K562 (cell line): ENCODE measurements around the gene SRF. TPM values are rescaled to one million over a fixed set of nuclear protein-coding genes. Genes with fewer than 3 reads are reported as not detected.

Source experiments
- CEBPZ ChIP-seq: fragments of 150-350 bp; IDR thresholded peaks from 2 replicates; pipeline ENCODE4 v1.6.1; 2014; ENCODE audit warnings: low read depth, mild to moderate bottlenecking, low read length, borderline replicate concordance
- CREB1 ChIP-seq, 2 experiments: sonication (generic) in 1 of 2; formaldehyde crosslinking in 1 of 2; IDR thresholded peaks; 2 replicates each; pipeline versions ENCODE4 v1.6.1 to v1.8.0; 2012 to 2022; ENCODE audit warnings: inconsistent platforms in 1 of 2, mild to moderate bottlenecking in 1 of 2, missing genetic modification reagents in 1 of 2, moderate library complexity in 1 of 2
- CXXC5 ChIP-seq: fragments of 250-450 bp; sonication (Bioruptor Pico); IDR thresholded peaks from 2 replicates; pipeline ENCODE4 v1.8.0; 2022; ENCODE audit warnings: inconsistent platforms, mild to moderate bottlenecking, moderate library complexity
- EGR1 ChIP-seq: fragments of 450-650 bp; conservative IDR thresholded peaks from 2 replicates; pipeline ENCODE4 v1.6.1; 2017; ENCODE audit warnings: mild to moderate bottlenecking
- GATA2 ChIP-seq: sonication (generic); formaldehyde crosslinking; IDR thresholded peaks from 2 replicates; pipeline ENCODE4 v1.4.0; 2020; ENCODE audit warnings: mild to moderate bottlenecking, missing genetic modification reagents
- HDAC1 ChIP-seq, 2 experiments: fragments of 450-650 bp; IDR thresholded peaks; 2 replicates each; pipeline ENCODE4 v1.6.1; 2016 to 2017; ENCODE audit warnings: inconsistent platforms in 1 of 2, mild to moderate bottlenecking in 1 of 2, moderate library complexity in 1 of 2
- MBD2 ChIP-seq: sonication (generic); IDR thresholded peaks from 2 replicates; pipeline ENCODE4 v1.6.1; 2016; ENCODE audit warnings: low read depth, borderline replicate concordance
- MLLT1 ChIP-seq, 2 experiments: fragments of 450-650 bp; IDR thresholded peaks; 2 replicates each; pipeline ENCODE4 v1.6.1; 2016
- PCBP1 ChIP-seq: fragments of 200-400 bp; formaldehyde crosslinking; IDR thresholded peaks from 2 replicates; pipeline ENCODE4 v1.6.1; 2018; ENCODE audit warnings: mild to moderate bottlenecking, low read depth, low read length; ENCODE audit not compliant: poor library complexity, severe bottlenecking
- PHB2 ChIP-seq: fragments of 450-650 bp; IDR thresholded peaks from 2 replicates; pipeline ENCODE4 v1.6.1; 2017; ENCODE audit warnings: low read depth
- PRPF4 ChIP-seq: fragments of 200-400 bp; formaldehyde crosslinking; IDR thresholded peaks from one replicate; pipeline ENCODE4 v1.6.1; 2017; ENCODE audit warnings: low read length, low read depth, mild to moderate bottlenecking; ENCODE audit not compliant: insufficient read depth, poor library complexity, severe bottlenecking
- SAP30 ChIP-seq: fragments of 200-600 bp; sonication (generic); IDR thresholded peaks from 2 replicates; pipeline ENCODE4 v1.6.1; 2012; ENCODE audit warnings: borderline replicate concordance, low read depth, mild to moderate bottlenecking, moderate library complexity, low read length, control low read depth, inconsistent platforms; ENCODE audit not compliant: insufficient read depth, poor library complexity, severe bottlenecking
- SFPQ ChIP-seq: fragments of 200-400 bp; formaldehyde crosslinking; IDR thresholded peaks from 2 replicates; pipeline ENCODE4 v1.6.1; 2017; ENCODE audit warnings: mild to moderate bottlenecking, low read depth, low read length, moderate library complexity
- YY1 ChIP-seq, 3 experiments: IDR thresholded peaks; 2 replicates each; pipeline ENCODE4 v1.6.1; 2011; ENCODE audit warnings: low read length in 2 of 3, mild to moderate bottlenecking in 2 of 3, moderate library complexity in 2 of 3, borderline replicate concordance in 1 of 3, control low read depth in 1 of 3, low read depth in 1 of 3; ENCODE audit not compliant: insufficient read depth in 3 of 3, insufficient replicate concordance in 2 of 3, control insufficient read depth in 1 of 3, insufficient read length in 1 of 3; ENCODE audit errors: extremely low read depth in 1 of 3
- ZNF695 ChIP-seq: fragments of 450-650 bp; formaldehyde crosslinking; IDR thresholded peaks from 2 replicates; pipeline ENCODE4 v1.4.0; 2020; ENCODE audit warnings: mild to moderate bottlenecking, moderate library complexity
- polyA plus RNA-seq, 8 experiments: library from polyadenylated mRNA; depleted of rRNA in 4 of 8; stranded (reverse) in 5 of 8; unstranded in 3 of 8; fragments of >200 nt; fragmentation: Nextera tagmentation in 2 of 8; fragmentation: Illumina TruSeq in 1 of 8; extraction: Ambion mirVana in 2 of 8; extraction: Trizol in 1 of 8; gene quantifications; 2 replicates each; pipeline versions ENCODE4 v1.2.1 to v1.2.3, GENCODE V29; 2011 to 2014; ENCODE audit warnings: inconsistent platforms in 1 of 8, missing spikeins in 1 of 8
- total RNA-seq, 7 experiments: library from RNA; depleted of rRNA in 6 of 7; stranded (reverse); fragments of >200 nt in 6 of 7; fragmentation: Illumina TruSeq in 2 of 7; extraction: Trizol in 2 of 7; gene quantifications; 2 replicates each; pipeline versions ENCODE4 v1.2.1 to v1.2.3, GENCODE V29; 2011 to 2021; ENCODE audit warnings: low replicate concordance in 1 of 7
- TF ChIP-seq, protein P1 (sequence below): fragments of 450-650 bp; IDR thresholded peaks from 2 replicates; pipeline ENCODE4 v1.6.1; 2016; ENCODE audit warnings: antibody characterized with exemption

The SRF gene
- total and polyA plus RNA-seq, 9 of the 15 experiments (the other 6 are each of a cell fraction or from before 2014, with no cell fraction given) = 2.5 to 37.0 (median 24.6) TPM

- no peak for TF ChIP-seq GATA2
- peak in 1 of 2 experiments; percentile 28; a peak in 1 of 4 replicates for TF ChIP-seq MLLT1 (IDR thresholded peaks at IDR 0.05)
- TF ChIP-seq CXXC5 (CRISPR knock-in tag) = peak; percentile 95
- TF ChIP-seq YY1 (IDR thresholded peaks at IDR 0.05; ENCODE audit: borderline replicate concordance in 1 of 3, control insufficient read depth in 1 of 3, extremely low read depth in 1 of 3, insufficient read depth in 3 of 3, insufficient read length in 1 of 3, insufficient replicate concordance in 2 of 3, low read depth in 1 of 3, low read length in 2 of 3) = peak; percentile 29 to 84 (median 82)
- peak; percentile 50 for TF ChIP-seq MBD2
- TF ChIP-seq PHB2 = no peak
- TF ChIP-seq PCBP1 = peak; percentile 92
- TF ChIP-seq, protein P1, sequence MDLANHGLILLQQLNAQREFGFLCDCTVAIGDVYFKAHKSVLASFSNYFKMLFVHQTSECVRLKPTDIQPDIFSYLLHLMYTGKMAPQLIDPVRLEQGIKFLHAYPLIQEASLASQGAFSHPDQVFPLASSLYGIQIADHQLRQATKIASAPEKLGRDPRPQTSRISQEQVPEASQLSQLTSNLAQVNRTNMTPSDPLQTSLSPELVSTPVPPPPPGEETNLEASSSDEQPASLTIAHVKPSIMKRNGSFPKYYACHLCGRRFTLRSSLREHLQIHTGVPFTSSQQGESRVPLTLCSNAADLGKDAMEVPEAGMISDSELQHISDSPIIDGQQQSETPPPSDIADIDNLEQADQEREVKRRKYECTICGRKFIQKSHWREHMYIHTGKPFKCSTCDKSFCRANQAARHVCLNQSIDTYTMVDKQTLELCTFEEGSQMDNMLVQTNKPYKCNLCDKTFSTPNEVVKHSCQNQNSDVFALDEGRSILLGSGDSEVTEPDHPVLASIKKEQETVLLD = 0 out of 2 replicates have a peak, but pooled peaks have one; percentile 13
- TF ChIP-seq EGR1 = peak; percentile 64
- TF ChIP-seq SFPQ = no peak
- TF ChIP-seq ZNF695 (CRISPR knock-in tag) = 0 out of 2 replicates have a peak, but pooled peaks have one; percentile 8
- TF ChIP-seq PRPF4 = peak; percentile 20
- peak; percentile 85 for TF ChIP-seq CREB1 (IDR thresholded peaks at IDR 0.05)
- TF ChIP-seq CREB1 (CRISPR knock-in tag; IDR thresholded peaks at IDR 0.05) = peak; percentile 82
- TF ChIP-seq SAP30 = peak; percentile 61
- TF ChIP-seq CEBPZ = 0 out of 2 replicates have a peak, but pooled peaks have one; percentile 19
- TF ChIP-seq HDAC1 (IDR thresholded peaks at IDR 0.05) = peak in 1 of 2 experiments; percentile 69; a peak in 2 of 4 replicates
These were observed at the start of gene SRF (continued) for GRCh38 chr6:43170931-43171706.
